ENCODE data around the gene HERPUD1.

GRCh38 chr16:56973294-56973689, 41.4 kb downstream of the HERPUD1 start:
- TF ChIP-seq SP1 (IDR thresholded peaks at IDR 0.05) (no peak), BHLHE40 (IDR thresholded peaks at IDR 0.05; ENCODE audit: borderline replicate concordance) (no peak), ZNF384 (IDR thresholded peaks at IDR 0.05) (no peak), FOXK2 (IDR thresholded peaks at IDR 0.05) (no peak), NFRKB (IDR thresholded peaks at IDR 0.05) (no peak), L3MBTL2 (conservative IDR thresholded peaks at IDR 0.05) (no peak), FOXM1 (IDR thresholded peaks at IDR 0.05; ENCODE audit: borderline replicate concordance) (no peak), ELF4 (IDR thresholded peaks at IDR 0.05) (no peak), TARDBP (IDR thresholded peaks at IDR 0.05) (no peak), CTBP1 (IDR thresholded peaks at IDR 0.05; ENCODE audit: borderline replicate concordance) (no peak), HDGF (IDR thresholded peaks at IDR 0.05; ENCODE audit: borderline replicate concordance) (no peak)
